Kidney glomerular epithelial cell (primary cell): ENCODE measurements around the gene WWOX.
"Not testable (repeated sequence)": the region's sequence is repeated elsewhere in the genome, so short reads cannot be mapped to it uniquely, and the experiment has no call there.

ENCODE experiments used
- DNase-seq: peaks from one replicate; lab custom pipeline; 2025; lab: John Stamatoyannopoulos, UW

WWOX gene

DNA sequence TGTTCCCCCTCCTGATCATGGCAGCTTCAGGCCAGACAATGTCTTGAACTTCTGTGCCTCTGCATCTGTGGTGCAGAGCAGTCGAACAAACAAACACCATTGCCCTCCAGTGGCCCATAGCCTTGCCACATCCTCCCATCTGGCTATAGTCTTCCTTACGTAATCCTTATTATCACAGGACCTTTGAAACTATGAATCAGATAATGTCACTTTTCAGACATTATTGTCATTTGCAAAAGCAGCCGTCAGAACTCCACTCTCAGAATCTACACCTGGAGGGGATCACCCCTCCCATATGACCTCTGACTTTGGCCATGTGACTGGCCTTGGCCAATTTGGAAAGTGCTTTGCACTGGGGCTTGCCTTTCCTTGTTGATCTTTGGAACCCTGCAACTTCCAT is 1113.8 kb downstream of the WWOX start:
- DNase-seq = no peak

DNA sequence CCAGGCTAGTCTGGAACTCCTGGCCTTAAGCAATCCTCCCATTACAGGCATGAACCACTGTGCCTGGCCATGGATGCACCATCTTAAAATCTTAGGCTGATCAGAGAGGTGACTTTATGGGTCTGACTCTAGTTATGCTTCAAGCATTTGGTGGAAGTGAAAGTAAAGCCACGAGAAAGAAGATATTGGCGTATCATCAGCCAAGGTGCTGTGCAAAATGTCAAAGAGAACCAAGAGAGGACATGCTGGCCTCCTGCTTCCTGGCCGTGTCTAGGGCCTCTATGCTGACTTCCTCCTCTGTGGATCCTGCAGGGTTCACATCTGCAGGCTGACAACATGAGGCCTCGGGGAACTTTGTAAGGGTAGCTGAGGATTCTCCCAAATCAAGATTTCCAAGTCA is 1115.8 kb downstream of the WWOX start:
- no peak for DNase-seq

DNA sequence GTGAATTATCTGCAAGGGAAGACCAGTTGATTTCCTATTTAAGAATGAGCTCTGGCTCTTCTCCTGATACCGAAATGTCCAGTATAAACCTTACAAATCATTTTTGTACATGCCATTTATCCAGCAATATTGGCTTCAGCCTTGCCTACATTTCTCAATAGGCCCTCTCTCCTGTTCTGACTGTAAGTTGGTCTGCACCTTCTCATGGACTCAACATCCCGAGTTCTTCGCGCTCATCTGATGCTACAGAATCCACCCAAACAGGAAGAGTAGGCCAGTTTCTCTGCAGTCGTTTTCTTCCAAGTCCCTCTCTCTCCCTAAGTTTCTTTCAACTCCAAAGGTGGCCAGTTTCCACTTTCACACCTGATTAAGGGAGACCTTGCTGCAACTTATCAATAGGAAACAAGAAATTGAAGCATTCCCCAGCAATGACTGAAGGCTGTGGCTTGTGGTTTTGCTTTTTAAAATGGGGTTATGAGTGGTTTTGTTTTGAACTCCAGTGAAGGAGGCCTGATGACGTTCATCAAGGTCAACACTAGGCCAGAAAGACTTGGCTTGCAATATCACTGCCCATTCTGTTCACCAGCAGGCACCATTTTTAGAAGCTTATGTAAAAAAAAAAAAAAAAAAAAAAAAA is 1118.0 kb downstream of the WWOX start:
- DNase-seq = no peak

DNA sequence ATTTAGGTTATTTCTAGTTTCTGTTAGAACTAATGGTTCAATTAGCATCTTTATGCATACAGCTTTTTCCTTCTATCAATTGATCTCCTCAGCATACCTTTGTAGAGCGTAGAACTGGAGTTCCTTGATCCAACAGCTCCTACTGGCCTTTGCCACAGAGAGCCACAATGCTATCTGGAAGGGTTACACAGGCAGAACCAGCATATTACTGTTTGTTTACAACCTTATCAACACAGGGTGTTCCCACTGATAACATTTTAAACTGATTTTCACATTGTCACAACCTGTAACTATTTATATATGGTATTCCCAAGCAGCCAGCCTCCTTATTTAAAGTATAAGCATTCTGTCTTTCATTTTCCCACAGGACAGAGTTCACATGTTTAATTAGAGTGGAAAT is 1118.9 kb downstream of the WWOX start:
- no peak for DNase-seq

DNA sequence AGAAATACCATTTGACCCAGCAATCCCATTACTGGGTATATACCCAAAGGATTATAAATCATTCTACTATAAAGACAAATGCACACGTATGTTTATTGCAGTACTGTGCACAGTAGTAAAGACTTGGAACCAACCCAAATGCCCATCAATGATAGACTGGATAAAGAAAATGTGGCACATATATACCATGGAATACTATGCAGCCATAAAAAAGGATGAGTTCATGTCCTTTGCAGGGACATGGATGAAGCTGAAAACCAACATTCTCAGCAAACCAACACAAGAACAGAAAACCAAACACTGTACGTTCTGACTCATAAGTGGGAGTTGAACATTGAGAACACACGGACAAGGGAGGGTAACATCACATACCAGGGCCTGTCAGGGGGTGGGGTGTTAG is 1126.5 kb downstream of the WWOX start:
- DNase-seq = not testable (repeated sequence)

DNA sequence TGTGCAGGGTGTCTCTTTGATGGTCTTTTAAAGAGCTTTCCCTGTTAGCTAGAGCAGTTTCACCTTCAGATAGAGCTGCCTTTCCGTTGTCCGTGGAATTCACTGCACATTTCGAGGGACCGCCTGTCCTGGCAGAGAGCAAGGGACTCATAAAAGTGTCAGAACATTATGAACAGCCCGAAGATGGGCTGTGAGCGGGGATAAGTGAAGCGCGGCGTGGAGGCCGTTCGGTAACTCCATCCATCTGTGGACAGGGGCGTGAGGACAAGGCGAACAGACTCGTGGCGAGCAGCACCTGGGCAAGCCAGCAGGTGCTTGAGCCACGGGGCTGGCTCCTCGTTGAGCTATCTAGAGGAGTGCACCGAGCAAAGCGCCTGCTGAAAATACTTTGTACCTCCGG is 1129.9 kb downstream of the WWOX start:
- DNase-seq = no peak

DNA sequence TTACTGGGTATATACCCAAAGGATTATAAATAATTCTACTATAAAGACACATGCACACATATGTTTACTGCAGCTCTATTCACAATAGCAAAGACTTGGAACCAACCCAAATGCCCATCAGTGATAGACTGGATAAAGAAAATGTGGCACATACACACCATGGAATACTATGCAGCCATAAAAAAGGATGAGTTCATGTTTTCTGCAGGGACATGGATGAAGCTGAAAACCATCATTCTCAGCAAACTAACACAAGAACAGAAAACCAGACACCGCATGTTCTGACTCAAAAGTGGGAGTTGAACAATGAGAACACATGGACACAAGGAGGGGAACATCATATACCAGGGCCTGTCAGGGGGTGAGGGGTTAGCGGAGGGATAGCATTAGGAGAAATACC is 1146.2 kb downstream of the WWOX start:
- not testable (repeated sequence) for DNase-seq

DNA sequence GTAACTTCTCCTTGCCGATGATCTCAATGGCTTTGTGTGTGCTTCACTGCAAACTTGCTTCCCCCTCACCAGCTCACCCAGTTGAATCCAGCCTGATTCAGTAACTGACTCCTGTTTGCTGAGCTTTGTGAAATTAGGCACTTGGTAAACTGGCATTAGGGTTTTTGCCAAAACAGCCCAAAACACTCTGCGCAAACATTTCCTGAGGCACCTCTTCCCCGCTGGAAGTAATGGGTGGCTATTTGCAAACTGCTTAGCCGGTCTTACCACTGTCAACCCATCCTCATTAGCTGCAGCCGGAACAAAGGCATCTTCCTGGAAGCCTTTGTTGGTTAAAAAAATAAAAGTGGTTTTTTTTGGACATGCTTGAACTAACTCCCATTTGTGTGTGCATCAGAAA is 1147.9 kb downstream of the WWOX start:
- no peak for DNase-seq

DNA sequence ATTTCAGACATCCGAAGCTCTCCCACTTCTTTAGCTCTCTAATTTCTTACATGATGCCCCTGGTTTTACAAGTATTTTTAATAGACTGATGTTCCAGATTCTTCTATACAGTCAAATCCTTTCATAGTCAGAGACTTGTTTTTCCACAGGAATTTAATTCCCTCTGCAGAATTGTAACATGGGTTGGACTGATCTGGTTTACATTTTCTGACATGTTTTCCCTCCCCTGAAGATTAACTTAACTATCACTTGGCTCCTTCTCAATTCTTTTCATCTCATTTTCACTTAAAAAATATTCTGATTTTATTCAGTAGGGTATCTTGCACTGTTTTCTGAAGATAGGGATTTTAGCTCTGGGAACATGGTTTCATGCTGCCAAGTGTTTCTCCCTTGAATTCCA is 1148.9 kb downstream of the WWOX start:
- no peak for DNase-seq

DNA sequence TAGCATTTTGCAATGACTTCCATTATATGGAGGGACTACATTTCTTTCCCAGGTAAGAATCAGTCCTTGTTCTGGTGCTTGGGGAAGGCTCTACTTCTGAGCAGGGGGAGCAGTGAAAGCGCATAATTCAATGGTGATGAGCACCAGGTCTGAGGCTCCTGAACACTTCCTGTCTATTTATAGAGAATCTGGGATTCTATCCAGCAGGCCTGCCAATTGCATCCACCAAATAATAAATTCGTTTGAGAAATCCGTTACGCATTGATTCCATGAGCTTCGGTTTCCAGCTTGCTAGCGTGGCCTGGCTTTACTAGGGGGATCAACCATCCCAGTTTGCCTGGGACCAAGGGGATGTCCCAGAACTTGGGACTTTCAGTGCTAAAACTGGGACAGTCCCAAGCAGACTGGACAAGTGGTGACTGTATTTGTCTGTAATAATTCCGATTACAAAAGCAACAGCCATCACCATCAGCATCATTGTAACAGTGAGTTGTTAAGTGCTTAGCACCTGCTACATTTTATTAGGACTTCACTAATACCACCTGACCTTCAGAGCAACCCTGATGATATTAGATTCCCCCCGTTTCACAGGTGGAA is 1151.1 kb downstream of the WWOX start:
- no peak for DNase-seq

DNA sequence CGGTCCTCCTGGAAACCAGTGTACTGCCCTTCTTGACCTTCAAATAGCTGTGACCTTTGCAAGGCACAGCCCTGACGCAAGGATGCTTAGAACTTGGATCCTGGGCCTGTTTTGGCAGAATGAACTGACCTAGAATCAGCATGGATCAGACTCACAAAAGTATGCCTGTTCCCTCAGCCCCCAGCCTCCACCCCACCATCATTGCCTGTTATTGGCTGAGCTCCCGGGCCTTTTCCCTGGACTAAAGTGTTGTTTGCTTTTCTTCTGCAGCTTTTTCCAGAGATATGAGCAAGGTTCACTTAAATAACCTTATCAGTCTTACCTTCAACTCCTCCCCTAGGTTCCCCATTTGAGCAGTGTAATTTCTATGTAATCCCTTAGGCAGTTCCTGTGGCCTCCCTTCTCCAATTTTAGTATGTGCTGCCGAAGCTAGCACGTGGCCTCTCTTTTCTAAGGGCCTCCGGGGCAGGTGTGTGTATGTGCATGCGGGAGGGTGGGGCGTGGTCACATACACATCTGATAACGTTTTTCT is 1153.7 kb downstream of the WWOX start:
- no peak for DNase-seq

DNA sequence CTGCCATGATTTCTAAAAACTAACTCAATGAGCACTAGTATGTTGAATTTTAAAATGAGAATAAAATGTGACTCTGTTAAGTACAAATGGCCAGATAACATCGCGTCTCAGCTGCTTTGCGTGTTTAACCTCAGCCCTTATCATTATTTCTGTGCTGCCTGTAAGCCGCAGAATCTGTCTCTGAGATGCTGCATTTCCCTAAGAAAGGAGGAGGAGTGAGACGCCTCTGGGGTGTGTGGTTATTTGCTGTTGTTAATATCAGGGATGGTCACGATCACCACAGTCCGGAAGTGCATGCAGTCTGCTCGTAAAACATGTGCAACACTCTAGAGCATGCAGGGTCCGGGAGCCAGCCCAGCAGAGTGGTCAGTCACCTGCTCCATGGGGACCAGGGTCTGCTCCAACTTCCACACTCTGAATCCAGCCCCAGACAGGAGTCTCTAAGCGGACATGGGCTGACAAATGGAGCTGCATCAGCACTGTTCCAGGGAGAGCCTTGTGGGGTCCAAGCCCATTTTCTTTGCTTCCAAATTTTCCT is 1158.6 kb downstream of the WWOX start:
- DNase-seq = no peak

DNA sequence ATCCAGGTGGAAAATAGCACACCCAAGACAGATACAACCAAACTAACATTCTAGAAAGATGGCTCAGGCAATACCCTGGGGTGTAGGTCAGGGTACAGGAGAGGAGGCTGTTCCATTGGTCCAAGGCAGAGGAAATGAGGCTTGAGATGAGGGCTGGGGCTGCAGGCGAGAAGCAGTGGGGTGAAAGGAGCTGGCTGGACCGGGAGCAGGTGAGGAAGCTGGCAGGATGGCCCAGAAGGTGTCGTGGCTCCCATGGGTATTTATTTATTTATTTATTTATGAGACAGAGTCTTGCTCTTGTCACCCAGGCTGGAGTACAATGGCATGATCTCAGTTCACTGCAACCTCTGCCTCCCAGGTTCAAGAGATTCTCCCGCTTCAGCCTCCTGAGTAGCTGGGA is 1161.4 kb downstream of the WWOX start:
- DNase-seq = not testable (repeated sequence)

DNA sequence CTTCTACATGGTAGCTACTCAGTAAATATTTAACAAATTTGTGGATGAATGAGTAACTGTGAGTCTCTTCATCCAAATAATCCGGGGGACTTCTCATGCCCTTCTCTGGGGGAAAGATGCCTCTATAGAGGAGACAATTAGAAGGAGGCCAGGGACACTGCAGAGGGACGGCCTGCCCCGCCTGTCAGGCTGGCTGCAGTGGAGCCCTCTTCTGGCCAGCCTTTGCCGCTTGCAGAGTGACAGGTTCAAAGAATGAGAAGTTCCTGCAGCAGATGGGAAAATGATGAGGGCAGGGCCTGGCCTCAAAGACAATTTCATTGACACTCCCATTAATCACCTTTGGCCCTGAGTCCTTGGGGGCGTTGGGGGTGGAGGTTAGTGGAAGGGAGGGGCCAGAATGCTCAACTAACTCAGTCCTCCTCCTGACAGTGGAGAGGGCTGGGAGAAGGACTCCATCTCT is 1162.1 kb downstream of the WWOX start:
- peak; percentile 73 for DNase-seq

DNA sequence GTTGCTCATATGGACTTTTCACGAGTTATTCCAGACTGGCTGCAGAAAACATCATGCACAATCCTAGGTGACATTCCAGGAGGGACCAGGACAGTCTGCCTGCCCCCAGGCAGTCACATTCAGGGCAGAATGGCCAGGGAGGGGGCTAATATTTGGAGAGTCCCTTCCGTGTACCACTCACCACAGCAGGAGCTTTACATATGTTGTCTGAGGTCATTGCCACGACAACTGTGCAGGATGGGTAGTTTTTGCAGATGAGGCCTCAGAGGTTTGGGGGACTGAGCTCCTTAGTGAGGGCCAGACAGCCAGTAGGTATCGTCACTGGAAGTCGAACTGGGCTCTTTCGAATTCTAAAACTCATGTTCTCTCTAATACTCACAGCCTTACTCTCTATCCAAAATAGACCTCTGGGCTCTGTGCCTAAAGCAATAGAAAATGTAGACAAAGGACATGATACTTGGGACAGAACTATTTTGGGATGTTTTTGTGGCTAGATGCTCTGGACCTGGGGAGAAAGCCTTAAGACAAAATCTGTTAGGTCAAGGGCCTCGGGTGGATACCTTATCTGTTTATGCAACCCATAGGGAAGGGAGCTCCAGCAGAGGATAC is 1162.6 kb downstream of the WWOX start:
- no peak for DNase-seq
